ENCODE results near the gene FBXO34.

Gene FBXO34

GRCh38 chr14:55302367-55303124 is 31.3 kb downstream of the FBXO34 start:
- TF ChIP-seq CTCF (IDR thresholded peaks at IDR 0.05) = no peak

- no peak for TF ChIP-seq CTCF (IDR thresholded peaks at IDR 0.05)
These were observed 31.9 kb downstream of the FBXO34 start for GRCh38 chr14:55303125-55303499.

- TF ChIP-seq CTCF (IDR thresholded peaks at IDR 0.05) = no peak
These were observed 32.5 kb downstream of the FBXO34 start for GRCh38 chr14:55303691-55304145.

- no peak for TF ChIP-seq CTCF (IDR thresholded peaks at IDR 0.05)
These were observed 35.8 kb downstream of the FBXO34 start for GRCh38 chr14:55306938-55307589.

- no peak for TF ChIP-seq CTCF (IDR thresholded peaks at IDR 0.05)
These were observed 37.9 kb downstream of the FBXO34 start for GRCh38 chr14:55309154-55309553.

GRCh38 chr14:55309761-55310365 is 38.6 kb downstream of the FBXO34 start:
- no peak for TF ChIP-seq CTCF (IDR thresholded peaks at IDR 0.05)

GRCh38 chr14:55313480-55313879 is 42.3 kb downstream of the FBXO34 start:
- no peak for TF ChIP-seq CTCF (IDR thresholded peaks at IDR 0.05)

Data from LNCAP (cell line).